Ishikawa (cell line): ENCODE results near the gene ERBB4.

Source experiments
- CEBPB ChIP-seq: IDR thresholded peaks from 2 replicates; pipeline ENCODE4 v1.6.1; 2012
- CREB1 ChIP-seq: IDR thresholded peaks from 2 replicates; pipeline ENCODE4 v1.6.1; 2012; ENCODE audit warnings: low read depth
- EGR1 ChIP-seq: IDR thresholded peaks from 2 replicates; pipeline ENCODE4 v1.6.1; 2012
- EP300 ChIP-seq: IDR thresholded peaks from 2 replicates; pipeline ENCODE4 v1.6.1; 2012; ENCODE audit warnings: borderline replicate concordance
- FOXM1 ChIP-seq: IDR thresholded peaks from 2 replicates; pipeline ENCODE4 v1.6.1; 2012; ENCODE audit warnings: low read depth, borderline replicate concordance
- MAX ChIP-seq: IDR thresholded peaks from 2 replicates; pipeline ENCODE4 v1.6.1; 2012
- NFIC ChIP-seq: IDR thresholded peaks from 2 replicates; pipeline ENCODE4 v1.6.1; 2012
- RAD21 ChIP-seq: IDR thresholded peaks from 2 replicates; pipeline ENCODE4 v1.6.1; 2012; ENCODE audit warnings: low read depth
- REST ChIP-seq: IDR thresholded peaks from 2 replicates; pipeline ENCODE4 v1.6.1; 2012; ENCODE audit warnings: low read depth, mild to moderate bottlenecking
- TAF1 ChIP-seq: IDR thresholded peaks from 2 replicates; pipeline ENCODE4 v1.6.1; 2012; ENCODE audit warnings: low read depth, mild to moderate bottlenecking
- TCF12 ChIP-seq: IDR thresholded peaks from 2 replicates; pipeline ENCODE4 v1.6.1; 2012; ENCODE audit warnings: low read depth
- TEAD4 ChIP-seq: IDR thresholded peaks from 2 replicates; pipeline ENCODE4 v1.6.1; 2012
- YY1 ChIP-seq: IDR thresholded peaks from 2 replicates; pipeline ENCODE4 v1.6.1; 2012; ENCODE audit warnings: low read depth
- ZBTB7A ChIP-seq: IDR thresholded peaks from 2 replicates; pipeline ENCODE4 v1.6.1; 2012; ENCODE audit warnings: low read depth
- TF ChIP-seq, protein P1 (sequence below): IDR thresholded peaks from 2 replicates; pipeline ENCODE4 v1.6.1; 2012

Gene ERBB4

DNA sequence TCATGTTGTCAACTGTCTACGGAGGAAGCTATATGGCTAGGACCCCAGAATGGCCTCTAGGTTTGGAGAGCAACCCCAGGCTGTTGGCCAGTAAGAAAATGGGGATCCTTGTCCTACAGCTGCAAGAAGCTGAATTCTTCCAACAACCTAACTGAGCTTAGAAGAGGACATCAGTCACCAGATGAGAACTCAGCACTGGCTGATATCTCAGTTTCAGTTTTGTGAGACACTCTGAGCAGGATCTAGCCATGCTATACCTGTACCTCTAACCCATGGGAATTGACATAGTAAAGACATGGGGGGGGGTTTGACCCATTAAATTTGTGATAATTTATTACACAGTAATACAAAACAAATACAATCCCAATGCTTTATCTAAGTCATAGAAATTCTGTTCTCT lies 312.5 kb downstream of the ERBB4 start:
- TF ChIP-seq FOXM1 (no peak), MAX (no peak), CEBPB (no peak), EP300 (no peak), ZBTB7A (no peak)

DNA sequence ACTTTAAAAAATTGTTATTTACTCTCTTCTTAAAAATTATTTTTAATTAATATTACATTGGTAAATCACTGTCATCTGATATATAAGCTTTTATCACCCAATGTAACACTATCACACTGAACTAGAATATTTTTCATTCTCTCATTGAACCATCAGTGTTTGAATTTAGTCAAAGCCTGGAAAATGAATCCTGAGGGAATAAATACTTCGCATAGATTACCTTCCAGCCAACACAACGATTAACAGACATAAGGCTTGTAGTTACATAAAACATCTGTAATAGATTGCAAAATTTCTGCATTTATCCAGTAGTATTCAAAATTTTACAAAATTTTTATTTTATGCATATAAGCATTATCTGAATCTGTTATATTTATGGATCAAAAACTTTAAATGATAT lies 314.9 kb downstream of the ERBB4 start:
- TF ChIP-seq REST, result no peak
- no peak for TF ChIP-seq CEBPB
- TF ChIP-seq CREB1, result no peak
- no peak for TF ChIP-seq EGR1
- TF ChIP-seq RAD21, result no peak
- no peak for TF ChIP-seq NFIC

DNA sequence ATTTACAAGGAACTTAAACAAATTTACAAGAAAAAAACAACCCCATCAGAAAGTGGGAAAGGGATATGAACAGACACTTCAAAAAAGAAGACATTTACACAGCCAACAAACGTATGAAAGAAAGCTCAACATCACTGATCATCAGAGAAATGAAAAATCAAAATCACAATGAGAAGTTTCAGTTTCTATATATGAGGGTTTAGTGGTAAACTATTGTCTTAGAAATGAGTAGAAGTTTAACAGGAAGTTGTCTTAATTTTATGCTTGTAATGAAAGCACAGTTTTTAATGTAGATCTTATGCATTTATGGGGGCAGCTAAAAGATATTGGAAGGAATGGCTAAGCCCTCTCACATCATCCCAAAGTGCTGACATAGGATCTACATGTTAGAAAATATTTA lies 325.4 kb downstream of the ERBB4 start:
- TF ChIP-seq EP300, result no peak
- no peak for TF ChIP-seq TAF1
- no peak for TF ChIP-seq ZBTB7A
- TF ChIP-seq CREB1, result no peak
- no peak for TF ChIP-seq RAD21
- no peak for TF ChIP-seq FOXM1
- TF ChIP-seq, protein P1, sequence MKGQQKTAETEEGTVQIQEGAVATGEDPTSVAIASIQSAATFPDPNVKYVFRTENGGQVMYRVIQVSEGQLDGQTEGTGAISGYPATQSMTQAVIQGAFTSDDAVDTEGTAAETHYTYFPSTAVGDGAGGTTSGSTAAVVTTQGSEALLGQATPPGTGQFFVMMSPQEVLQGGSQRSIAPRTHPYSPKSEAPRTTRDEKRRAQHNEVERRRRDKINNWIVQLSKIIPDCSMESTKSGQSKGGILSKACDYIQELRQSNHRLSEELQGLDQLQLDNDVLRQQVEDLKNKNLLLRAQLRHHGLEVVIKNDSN, result no peak
- no peak for TF ChIP-seq MAX
- no peak for TF ChIP-seq NFIC

DNA sequence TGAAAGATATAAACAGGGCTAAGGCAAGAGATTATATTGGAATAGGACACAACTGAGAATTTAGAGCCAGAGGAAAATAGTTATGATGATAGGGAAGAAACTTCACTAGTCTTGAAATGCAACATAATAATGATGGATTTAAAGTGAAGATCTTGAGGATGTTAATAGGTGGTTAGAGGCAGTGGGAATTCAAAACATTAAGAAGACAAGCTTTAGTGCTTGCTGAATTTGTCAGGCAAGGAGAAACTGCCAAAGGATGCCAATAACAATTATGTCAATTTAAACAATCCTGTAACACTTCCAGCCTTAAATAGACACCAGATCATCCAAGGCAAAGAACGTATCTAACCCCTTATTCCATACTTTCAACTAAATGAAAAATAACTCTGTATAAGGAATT lies 330.1 kb downstream of the ERBB4 start:
- TF ChIP-seq, protein P1, result no peak
- TF ChIP-seq ZBTB7A (no peak), REST (no peak), TEAD4 (no peak), TAF1 (no peak), CREB1 (no peak), TCF12 (no peak), RAD21 (no peak), CEBPB (no peak), EGR1 (no peak), YY1 (no peak), FOXM1 (no peak)

- no peak for TF ChIP-seq NFIC
- no peak for TF ChIP-seq EGR1
- TF ChIP-seq ZBTB7A, result no peak
- TF ChIP-seq RAD21, result no peak
- TF ChIP-seq EP300, result no peak
- TF ChIP-seq CEBPB, result no peak
- TF ChIP-seq MAX, result no peak
- TF ChIP-seq CREB1, result no peak
- no peak for TF ChIP-seq YY1
- TF ChIP-seq REST, result no peak
- TF ChIP-seq TAF1, result no peak
- no peak for TF ChIP-seq TCF12
- TF ChIP-seq TEAD4, result no peak
- TF ChIP-seq, protein P1, result no peak
These were observed 340.8 kb downstream of the ERBB4 start for GRCh38 chr2:212197776-212198175.
